Activated CD4-positive, alpha-beta T cell treated with anti-CD3 and anti-CD28 coated beads, Interleukin-2, amount 50 U/mL, for 1 hour (primary cell): ENCODE measurements around the gene GHITM.
"Not testable (repeated sequence)": the region's sequence is repeated elsewhere in the genome, so short reads cannot be mapped to it uniquely, and the experiment has no call there.

Experiments used
- DNase-seq: peaks from one replicate; pipeline ENCODE4 v3.0.0-alpha.2; 2020

GHITM gene

GRCh38 chr10:84139126-84140035, at the start of gene GHITM:
Gene GHITM, plus strand, starts transcription at chr10:84139509. Its CDS starts 1,992 bp downstream, at chr10:84141501.
- peak; percentile 100 for DNase-seq

DNA sequence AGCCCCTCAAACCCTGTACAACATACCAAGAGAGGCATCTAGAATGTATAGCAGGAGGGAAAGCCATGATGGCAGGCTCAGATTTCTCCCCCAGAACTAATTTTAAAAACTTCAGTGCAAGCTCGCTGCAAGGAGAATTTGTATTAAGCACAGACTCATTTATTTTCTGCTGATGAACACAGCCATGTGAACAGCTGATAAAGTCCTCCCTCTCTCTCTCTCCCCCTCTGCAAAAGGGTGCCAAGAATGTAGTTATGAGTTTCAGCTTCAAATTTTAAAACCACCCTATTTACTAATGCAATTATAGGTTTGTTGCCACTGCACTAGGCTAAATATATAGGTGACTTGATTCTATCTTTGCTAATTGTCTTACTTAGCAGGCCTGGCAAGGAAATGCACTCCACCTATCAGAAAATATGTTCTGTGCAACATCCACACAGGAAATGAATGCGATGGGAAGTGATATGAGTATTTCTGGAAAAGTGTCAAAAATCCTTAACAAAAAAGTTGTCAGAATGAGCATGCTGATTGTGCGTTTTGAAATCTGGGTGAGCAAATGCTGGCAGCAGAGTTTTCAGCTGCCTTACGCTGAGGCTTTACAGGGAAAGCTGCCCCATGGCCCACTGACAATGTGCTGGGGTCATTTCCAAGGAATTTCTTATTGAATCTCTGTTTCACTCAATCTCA, 43.4 kb upstream of the GHITM start:
- DNase-seq: no peak

GRCh38 chr10:84097787-84098353, 41.4 kb upstream of the GHITM start:
- DNase-seq: no peak

- DNase-seq: no peak
Observed at GRCh38 chr10:84098667-84099066, 40.6 kb upstream of the GHITM start.

DNA sequence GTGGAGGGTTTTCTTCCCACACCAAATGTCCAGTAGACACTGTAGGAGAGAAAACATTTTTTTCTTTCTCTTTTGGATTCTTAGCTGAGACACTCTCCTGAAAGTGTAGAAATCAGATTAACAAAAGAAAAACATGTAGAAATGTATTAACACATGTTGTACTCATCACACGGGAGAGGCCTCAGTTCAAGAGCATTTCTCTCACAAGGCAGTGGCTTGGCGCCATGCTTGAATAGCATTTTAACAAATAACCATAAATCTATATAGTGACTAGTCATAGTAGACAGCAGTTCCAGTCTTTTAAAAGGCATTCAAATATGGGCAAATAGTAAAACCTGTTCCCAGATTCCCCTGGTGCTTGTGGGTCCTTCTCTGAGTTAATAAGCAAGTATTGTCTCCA, 38.3 kb upstream of the GHITM start:
- DNase-seq: no peak

GRCh38 chr10:84108797-84109196, 30.5 kb upstream of the GHITM start:
- no peak for DNase-seq

DNA sequence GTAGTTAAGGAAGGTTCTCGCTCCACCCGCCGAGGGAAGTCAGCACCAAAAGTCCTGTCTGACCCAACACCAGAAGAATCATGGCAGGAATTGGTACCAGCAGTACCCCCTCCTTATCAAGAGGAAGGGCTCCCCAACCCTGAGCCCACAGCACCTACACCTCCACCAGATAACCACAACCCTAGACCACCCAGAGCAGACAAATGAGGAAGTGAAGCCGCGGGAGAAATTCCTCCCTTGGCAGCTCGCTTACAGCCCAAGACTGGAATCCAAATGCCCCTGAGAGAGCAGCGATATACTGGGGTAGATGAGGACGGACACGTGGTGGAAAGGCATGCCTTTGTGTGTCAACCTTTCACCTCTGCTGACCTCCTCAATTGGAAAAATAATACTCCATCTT, 29.5 kb upstream of the GHITM start:
- DNase-seq: not testable (repeated sequence)

DNA sequence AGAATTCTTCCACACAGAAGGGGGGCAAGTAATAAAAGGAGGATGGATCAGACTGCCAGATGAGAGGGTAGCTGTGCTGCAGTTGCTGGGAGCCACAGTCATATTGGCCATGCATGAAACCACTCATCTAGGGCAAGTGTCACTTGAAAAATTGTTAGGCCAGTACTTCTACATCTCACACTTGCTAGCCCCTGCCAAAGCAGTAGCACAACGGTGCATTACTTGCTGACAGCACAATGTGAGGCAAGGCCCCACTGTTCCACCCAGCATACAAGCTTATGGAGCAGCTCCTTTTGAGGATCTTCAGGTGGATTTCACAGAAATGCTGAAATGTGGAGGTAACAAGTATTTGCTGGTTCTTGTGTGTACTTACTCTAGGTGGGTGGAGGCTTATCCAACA, 25.8 kb upstream of the GHITM start:
- DNase-seq: not testable (repeated sequence)

- DNase-seq: no peak
Observed at GRCh38 chr10:84114088-84114667, 25.1 kb upstream of the GHITM start.

DNA sequence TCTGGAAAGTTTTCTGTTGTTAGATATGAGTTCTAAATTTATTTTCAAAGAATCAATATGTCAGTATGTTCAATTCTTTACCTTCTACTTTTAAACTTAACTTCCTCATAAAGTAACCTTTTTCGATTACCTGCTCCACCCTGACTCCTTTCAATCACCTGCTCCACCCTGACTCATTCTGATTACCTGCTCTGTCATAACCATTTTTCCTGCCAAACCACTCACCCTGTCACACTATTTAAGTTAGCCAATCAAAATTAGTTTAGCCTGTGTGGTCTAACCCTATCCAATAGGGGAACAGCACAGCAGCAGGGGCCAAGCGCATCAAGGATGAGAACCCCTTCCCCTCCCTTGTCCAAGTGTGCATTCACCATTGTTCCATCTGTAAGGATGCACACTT, 22.1 kb upstream of the GHITM start:
- not testable (repeated sequence) for DNase-seq

DNA sequence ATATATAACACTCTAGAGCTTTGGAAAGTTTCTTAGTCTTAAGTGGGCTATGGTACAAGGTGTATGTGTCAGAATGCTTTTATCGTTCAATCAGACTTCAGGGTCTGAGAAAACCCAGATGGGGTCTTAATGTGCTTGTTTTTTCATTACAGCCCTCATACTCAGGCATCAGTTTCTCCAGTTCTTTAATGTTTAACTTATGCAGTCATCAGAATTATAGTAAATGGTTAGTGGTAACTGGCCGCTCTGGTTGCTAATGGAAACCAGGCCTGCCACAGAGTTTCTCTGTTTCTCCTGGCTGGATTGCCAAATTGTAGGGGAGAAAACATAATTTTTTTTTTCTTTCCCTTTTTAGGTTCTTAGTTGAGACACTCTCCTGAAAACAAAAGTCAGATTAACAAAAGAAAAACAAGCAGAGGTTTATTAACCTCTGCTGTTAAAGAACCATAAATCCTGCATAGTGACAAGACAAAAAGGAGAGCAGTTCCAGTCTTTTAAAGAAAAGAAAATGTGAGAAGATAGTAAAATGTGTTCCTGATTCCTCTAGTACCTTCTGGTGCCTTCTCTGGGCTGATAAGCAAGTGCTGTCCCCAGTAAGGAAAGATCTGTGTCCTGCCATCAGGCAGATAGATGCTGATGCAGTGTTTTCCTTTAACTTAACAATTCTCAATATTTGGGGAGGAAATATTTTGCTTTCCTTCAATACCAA, 21.5 kb upstream of the GHITM start:
- DNase-seq: no peak

DNA sequence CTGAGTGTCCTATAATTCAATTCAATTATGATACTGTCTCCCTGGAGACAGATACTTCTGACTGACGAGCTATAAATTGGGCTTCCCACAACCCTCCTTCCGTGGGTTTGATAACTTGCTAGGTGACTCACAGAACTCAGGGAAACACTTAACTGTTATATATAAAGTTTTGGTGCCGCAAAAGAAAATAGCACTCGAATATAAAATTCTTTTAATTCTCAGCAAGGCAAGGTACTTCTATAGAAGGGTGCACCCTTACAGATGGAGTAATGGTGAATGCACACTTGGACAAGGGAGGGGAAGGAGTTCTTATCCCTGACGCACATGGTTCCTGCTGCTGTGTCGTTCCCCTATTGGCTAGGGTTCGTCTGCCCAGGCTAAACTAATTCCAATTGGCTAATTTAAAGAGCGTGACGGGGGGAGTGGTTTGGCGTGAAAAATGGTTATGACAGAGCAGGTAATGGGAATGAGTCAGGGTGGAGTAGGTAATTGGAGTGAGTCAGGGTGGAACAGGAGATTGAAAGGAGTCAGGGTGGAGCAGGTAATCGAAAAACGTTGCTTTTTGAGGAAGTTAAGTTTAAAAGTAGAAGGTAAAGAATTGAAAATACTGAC, 20.8 kb upstream of the GHITM start:
- DNase-seq: no peak

- DNase-seq: no peak
Observed at GRCh38 chr10:84123362-84123761, 15.9 kb upstream of the GHITM start.

- DNase-seq: not testable (repeated sequence)
Observed at GRCh38 chr10:84125910-84126784, 13.2 kb upstream of the GHITM start.

DNA sequence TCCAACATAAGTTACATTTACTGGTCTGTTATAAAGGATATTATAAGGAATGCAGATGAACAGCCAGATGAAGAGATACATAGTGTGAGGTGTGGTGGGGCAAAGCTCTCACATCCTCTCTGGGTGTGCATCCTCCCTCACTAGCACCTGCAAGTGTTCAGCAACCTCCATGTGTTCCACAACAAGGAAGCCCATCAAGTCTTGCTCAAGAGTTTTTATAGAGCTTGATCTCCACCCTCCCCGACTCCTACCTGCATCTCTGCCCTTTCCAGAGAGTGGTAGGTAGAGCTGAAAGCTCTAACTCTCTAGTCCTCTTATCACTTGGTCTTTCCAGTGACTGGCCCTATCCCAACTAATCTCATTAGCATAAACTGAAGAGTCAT, 12.5 kb upstream of the GHITM start:
- no peak for DNase-seq

GRCh38 chr10:84135836-84136235, 3.5 kb upstream of the GHITM start:
- DNase-seq: no peak

GRCh38 chr10:84137811-84138210, 1.5 kb upstream of the GHITM start:
- no peak for DNase-seq

- DNase-seq: peak; percentile 37
Observed at GRCh38 chr10:84138478-84139125, 707 bp upstream of the GHITM start.

DNA sequence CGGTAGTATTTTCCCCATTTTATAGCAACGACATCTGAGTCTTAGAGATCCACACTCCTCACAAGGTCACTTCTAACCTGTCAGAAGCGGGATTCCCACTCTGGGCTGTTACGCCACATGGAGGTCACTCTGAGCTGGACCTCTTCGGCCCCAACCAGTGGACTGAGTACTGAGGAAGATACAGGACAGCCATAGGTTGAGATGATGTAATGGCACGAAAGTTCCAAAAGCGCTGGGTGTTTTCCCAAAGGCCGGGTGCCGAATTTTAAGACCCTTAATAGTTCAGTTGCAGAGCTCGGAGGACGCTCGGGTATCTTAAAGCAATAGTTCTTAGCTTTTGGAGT, 699 bp downstream of the GHITM start:
- no peak for DNase-seq

DNA sequence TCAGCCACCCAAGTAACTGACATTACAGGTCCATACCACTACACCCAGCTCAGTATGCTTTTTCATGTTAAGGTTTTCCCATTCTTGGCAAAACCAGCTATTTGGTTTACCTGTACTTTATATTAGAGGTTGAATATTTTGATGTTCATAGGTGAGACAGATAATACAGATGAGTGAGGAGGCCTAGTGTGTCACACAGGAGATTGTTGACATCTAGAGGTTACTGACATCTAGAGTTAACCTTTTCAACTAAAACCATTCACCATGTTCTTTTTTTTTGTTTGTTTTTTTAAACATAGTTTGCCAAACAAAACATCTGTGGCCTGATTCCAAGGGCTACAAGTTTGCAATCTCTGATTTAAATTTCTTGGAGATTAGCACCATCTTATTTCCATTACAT, 8.0 kb downstream of the GHITM start:
- no peak for DNase-seq
